HG03108 (cell line): ENCODE results near the gene AVEN.
"Not testable (repeated sequence)": the region's sequence is repeated elsewhere in the genome, so short reads cannot be mapped to it uniquely, and the experiment has no call there.

Experiments used
- ATAC-seq: cut with Tn5 transposase; IDR thresholded peaks from one replicate; pipeline ENCODE4 v1.9.1; 2021; ENCODE audit warnings: moderate library complexity; ENCODE audit not compliant: unreplicated experiment

AVEN gene

DNA sequence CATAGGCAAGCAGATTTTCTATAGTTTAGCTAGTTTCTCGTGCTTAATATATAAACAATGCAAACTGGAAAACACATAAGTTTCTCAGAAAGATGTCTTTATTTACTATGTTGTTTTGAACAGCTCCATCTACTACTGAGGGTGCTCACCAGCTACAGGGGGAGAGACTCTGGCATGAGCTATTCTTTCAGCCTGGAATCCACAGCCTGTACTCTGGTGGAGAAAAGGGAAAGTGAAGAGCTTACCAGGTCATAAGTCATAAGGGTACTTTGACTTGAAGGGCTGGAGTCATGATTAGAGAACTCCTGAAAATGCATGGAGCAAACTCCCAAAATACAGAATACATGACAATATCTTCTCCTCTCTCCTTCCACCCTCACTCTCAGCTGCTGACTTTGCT, 4.4 kb upstream of the AVEN start:
- ATAC-seq, result no peak

DNA sequence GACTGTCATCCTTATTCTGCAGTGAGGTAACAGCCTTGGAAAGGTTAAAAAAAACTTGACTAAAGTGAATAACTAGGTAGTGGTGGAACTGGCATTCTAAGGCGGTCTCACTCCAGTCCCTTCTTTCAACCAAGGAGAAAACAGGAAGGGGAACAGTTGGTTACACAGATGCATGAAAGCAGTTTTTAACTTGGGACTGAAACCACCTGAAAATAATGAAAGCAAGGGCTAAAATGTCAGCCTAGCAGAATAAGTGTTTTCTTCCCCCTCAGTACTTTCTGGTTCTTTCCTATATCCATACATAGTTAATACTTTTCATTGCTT, 748 bp upstream of the AVEN start:
- no peak for ATAC-seq

DNA sequence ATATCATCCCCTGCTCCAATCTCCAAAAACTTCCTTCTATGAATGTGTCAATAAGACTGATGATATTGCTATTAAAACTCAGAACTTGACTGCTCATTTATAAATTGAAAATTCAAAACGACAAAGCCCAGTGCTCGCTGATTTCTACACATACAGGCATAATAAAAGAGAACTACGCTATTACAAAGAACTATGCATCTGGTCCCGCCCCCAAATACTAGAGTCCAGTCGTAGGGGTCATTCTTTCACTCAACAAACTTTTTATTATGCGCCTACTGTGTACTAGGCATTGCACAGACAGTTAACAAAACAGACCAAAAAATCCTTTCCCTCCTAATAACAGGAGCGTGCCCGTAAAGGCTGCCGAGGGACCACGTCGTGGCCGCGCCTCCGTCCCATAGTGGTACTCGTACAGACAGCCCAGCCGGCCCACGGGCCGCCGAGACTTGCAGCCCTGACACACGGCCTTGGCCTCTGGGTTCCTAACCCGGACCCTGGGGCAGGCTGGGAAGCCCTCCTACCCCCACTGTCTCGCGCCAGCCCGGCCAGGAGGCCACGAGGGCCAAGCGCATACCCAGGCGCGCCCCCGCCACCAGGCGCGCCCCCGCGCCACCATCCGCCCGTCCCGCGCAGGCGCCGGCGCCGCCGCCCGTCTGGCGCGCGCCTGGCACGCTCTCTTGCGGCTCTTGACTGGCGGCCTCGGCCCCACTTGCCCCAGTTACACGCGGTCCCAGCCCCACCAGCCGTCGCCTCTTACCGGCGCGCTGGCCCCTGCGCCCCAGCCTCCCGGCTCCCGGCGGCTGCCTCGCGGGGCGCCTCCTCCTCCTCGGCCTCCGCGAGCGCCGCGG, 757 bp downstream of the AVEN start:
- peak; percentile 58 for ATAC-seq

DNA sequence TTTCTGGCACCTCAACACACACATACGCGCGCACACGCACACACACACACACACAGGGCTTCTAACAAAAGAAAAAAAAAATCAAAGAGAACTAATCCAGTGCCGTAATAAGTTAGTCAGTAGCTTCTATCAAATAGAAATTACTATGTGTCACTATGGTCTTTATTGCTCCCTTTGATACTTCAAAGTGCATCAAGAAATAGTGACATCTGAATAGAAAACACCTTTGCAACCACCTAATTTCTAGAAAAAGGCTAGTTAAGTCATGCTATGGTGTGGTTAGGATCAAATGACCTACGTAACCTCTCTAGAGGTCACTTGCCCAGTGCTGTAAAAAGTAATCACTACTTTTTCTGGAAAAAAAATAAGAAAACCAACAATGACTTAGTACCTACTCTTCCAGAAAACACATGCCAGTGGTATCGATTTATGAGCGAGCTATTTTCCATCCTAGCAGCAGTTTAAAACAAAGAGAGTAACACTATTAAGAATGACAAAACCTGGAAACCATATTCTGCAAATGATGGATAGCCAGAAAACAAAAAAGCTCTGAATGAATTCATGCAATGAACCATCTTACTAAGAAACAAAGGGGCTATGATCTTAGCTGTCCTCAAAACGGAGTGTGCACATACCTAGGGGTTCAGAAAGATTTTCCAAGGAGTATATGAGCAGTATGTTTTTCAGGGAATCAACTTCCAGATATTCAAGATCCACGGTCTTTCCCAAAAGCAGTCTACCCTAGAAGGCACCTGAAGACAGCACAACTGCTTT, 6.8 kb downstream of the AVEN start:
- no peak for ATAC-seq

DNA sequence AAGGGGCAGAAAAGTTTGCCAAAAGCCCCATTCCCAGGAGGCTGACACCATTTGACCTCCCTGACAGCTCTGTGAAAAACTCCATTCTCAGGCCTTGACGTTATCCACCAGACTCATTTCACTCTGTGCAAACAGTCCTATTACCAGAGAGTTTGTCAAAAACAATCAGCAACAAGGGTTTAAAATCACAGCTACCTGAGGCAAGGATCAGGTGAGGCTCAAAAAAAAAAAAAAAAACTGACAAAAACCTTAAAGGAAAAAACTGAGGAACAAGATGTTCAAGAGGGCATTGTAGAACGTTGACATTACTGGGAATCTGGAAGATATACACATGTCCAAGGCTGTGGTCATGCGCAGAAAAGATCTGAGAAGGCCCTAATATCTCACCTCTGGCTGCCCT, 11.4 kb downstream of the AVEN start:
- no peak for ATAC-seq

DNA sequence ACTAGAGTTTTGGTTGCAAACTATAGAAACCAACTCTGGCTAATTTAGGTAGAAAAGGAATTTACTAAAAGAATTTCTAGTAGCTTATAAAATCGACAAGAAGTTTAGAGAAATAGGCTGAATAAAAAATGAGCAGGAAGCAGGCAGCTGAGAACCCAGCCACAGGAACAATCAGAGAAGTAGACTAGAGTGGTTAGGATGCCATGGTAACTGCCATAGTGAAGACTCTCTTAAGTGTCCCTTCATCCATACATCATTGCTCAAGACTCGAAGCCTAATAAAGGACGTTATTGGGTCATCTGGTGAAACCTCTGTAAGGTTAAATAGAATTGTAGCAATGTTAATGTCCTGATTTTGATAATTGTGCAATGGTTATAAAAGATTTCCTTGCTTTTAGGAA, 13.8 kb downstream of the AVEN start:
- no peak for ATAC-seq

DNA sequence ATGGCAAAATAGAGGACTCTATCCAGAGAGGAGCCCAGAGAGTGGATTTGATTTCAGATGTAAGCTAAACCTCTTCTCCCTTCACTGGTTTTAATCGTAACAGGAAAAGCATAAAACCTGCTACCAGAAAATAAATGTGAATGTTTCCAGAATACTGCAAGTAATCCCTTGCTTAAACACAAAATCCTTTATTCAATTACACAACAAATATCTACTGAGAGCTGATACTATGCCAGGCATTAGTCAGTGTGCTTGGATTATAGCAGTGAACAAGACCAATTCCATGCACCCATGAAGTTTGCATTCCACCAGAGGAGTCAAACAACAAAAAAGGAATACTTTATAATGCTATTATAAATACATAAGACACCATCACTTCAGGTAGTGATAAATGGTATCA, 15.1 kb downstream of the AVEN start:
- ATAC-seq, result no peak

DNA sequence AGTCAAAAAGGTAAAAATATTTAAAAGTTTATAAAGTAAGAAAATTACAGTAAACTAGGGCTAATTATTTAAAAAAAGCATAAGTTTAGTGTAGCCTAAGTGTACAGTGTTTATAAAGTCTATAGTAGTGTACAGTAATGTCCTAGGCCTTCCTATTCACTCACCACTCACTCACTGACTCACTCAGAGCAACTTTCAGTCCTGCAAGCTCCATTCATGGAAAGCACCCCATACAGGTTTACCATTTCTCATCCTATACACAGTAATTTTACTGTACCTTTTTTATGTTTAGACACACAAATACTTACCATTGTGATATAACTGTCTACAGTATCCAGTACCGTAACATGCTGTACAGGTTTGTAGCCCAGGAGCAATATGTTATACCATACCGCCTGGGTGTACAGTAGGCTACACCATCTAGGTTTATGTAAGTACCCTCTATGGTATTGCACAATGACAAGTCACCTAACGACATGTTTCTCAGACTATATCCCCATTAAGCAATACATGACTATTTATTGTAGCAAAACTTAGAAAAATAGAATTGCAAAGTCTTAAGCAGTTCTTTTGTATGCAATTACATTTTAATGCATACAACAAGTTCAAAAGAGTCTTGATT, 19.5 kb downstream of the AVEN start:
- no peak for ATAC-seq

DNA sequence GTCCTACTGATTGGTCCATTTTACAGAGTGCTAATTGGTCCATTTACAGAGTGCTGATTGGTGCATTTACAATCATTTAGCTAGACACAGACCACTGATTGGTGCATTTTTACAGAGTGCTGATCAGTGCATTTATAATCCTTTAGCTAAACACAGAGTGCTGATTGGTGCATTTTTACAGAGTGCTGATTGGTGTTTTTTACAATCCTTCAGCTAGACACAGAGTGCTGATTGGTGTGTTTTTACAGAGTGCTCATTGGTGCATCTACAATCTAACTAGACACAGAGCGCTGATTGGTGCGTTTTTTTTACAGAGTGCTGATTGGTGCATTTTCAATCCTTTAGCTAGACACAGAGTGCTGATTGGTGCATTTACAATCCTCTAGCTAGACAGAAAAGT, 20.3 kb downstream of the AVEN start:
- ATAC-seq, result not testable (repeated sequence)

DNA sequence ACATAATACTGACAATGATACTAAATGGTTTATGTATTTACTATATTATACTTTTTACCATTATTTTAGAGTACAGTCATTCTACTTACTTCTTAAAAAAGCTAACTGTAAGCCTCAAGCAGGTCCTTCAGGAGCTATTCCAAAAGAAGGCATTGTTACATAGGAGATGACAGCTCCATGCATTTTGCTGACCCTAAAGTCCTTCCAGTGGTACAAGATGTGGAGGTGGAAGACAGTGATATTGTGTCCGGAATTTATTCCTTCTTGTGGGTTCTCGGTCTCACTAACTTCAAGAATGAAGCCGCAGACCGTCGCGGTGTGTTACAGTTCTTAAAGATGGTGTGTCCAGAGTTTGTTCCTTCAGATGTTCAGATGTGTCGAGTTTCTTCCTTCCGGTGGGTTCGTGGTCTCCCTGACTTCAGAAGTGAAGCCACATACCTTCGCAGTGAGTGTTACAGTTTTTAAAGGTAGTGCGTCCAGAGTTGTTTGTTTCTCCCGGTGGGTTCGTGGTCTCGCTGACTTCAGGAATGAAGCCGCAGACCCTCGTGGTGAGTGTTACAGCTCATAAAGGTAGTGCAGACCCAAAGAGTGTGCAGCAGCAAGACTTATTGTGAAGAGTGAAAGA, 20.9 kb downstream of the AVEN start:
- no peak for ATAC-seq

DNA sequence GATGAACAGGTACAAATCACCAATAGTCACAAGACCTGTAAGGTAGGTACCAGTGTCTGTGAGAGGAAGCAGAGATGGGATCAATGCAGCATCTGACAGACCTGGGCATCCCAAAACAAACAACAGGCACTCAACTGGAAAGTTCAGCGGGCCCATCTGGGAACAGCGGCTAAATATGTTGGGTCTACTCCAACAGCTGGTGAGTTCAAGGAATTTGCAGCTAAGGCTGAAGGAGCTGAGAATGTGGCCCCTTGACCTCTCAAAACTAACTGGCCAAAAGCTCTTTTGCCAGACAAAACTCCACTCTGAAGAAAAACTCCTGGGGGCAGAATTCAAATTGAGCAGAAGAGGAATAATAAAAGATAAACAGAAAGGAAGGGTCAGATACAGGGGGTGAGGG, 24.4 kb downstream of the AVEN start:
- ATAC-seq, result no peak

DNA sequence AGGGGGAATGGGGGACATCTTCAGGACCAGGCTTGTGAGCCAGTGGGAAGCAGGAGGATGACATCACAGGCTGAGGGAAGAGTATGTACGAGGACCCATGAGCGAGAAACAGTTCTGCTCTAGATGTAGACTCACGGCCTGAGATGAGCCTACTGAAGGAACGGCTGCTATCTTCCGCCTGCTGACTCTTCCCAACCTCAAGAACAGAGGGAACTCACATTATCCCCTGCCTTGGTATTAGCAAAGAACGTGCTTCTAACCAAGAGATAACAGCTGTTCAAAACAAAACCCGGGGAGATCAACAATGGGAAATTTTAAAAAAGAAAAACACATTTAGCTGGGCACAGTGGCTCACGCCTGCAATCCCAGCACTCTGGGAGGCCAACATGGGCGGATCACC, 25.3 kb downstream of the AVEN start:
- ATAC-seq, result no peak

DNA sequence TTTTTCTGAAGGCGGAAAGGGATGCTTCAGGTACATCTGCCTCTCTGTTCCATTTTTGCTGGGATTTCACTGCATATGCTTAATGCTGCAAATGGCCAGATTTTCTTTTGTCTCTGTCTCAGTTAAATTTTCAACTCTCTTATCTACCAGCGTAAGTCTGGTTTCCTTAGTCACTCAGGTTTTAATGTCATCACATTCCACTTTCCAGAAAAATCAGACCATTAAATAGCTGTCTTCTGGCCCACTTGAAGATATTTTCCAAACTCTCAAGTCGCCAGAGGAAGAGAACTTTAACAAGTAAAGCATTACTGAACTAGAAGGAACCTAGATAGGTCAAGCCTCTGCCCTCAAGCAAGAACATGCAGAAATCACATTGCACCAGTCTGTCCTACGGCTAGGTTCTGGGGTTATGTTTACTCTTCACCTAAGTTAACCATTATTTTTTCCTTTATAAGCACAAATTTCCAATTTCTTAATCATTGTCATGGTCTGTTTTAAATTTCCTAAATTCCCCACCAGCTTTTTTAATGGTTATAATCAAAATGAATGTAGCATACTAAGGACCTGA, 26.5 kb downstream of the AVEN start:
- no peak for ATAC-seq

DNA sequence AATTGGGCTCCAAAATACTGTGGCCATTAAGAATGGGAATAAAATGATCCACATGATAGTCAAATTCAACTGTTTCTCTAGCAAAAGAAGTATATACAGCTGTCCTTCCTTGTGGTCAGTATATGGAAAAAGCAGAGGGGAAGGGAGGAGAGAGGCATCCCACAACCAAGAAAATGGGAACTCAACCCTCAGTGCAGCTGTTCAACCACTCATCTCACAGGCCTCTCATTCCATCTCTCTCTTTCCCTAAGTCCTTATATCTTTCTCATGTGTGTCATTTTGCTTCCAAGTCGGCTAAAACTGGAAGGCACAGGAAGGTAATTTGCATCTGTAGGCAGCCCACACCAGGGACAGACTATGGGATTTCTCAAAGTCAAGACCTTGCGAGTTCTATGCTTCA, 27.5 kb downstream of the AVEN start:
- no peak for ATAC-seq

DNA sequence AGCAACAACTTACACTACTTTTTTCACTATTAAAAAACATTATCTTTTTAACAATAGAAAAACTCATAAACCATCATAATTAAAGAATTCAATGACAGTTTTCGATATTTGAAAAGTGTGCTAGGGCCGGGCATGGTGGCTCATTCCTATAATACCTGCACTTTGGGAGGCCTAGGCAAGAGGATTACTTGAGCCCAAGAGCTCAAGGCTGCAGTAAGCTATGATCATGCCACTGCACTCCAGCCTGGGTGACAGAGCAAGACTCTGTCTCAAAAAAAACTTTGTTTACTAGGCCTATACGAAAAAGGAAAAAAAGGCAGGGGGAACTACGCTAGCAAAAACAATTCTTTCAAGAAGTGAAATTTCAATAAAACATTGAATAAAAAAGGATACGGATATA, 28.1 kb downstream of the AVEN start:
- ATAC-seq, result no peak

DNA sequence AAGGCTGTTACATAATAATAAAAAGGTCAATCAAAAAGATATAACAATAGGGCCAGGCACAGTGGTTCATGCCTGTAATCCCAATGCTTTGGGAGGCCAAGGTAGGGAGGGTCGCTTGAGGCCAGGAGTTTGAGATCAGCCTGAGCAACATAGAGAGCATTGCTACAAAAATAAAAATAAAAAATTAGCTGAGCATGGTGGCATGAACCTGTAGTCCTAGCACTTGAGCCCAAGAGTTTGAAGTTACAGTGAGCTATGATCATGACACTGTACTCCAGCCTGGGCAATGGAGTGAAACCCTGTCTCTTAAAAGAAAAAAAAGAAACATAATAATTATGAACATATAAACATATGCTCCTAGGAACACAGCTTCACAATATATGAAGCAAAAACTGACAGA, 29.3 kb downstream of the AVEN start:
- ATAC-seq, result no peak

DNA sequence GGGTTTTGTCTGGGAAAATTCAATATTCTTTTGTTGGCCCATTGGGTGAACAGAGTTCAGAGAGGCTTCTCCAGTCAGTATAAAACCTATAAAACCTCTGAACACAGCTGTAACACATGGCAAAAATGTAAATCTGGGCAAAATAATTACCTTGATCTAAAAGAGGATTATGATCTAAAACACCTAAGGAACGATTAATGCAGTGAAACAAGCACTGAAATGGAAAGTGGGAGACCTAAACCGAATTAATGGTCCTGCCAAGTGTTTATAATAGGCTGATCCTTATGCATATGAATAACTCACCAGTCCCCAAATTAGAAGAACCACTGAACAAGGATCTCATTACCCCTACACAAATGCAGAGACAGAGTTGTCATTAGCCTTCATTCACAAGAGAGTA, 32.6 kb downstream of the AVEN start:
- no peak for ATAC-seq

DNA sequence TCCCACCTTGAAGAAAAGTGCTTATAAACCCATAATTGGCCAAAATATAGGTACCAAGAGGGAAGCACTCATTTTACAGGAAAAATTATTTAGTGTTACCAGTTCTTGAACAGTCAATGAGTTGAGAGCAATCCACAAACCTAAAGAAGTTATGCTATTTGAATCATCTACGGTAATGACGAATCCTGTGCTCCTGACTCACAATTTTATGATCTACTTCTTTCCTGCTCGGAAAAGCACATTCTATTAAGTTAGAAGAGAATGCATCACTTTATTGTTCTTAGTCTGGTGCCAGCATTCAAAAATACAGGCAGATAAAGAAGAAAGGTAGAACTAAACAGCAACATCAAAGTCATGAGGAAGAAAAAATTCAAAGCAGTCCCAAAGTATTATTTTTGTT, 37.5 kb downstream of the AVEN start:
- ATAC-seq, result no peak

DNA sequence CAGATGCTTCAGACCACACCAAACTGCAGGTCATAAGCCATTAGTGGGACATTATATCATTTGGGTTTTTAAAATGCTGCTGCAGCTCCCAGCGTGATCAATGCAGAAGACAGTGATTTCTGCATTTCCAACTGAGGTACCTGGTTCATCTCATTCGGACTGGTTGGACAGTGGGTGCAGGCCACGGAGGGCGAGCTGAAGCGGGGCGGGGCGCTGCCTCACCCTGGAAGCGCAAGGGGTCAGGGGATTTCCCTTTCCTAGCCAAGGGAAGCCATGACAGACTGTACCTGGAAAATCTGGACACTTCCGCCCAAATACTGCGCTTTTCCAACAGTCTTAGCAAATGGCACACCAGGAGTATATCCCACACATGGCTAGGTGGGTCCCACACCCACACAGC, 43.3 kb downstream of the AVEN start:
- not testable (repeated sequence) for ATAC-seq

DNA sequence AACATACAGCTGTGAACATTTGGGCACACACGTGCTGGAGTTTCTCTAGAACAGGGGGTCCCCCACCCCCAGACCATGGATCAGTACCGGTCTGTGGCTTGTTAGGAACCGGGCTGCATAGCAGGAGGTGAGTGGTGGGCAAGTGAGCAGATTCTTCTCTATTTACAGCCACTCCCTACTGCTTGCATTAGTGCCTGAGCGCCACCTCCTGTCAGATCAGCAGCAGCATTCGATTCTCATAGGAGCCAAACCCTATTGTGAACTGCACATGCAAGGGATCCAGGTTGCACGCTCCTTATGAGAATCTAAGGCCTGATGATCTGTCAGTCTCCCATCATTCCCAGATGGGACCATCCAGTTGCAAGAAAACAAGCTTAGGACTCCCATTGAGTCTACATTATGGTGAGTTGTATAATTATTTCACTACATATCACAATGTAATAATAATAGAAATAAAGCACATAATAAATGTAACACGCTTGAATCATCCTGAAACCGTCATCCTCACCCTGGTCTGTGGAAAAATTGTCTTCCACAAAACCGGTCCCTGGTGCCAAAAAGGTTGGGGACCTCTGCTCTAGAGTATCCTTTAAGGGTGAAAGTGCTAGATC, 44.9 kb downstream of the AVEN start:
- ATAC-seq, result no peak

DNA sequence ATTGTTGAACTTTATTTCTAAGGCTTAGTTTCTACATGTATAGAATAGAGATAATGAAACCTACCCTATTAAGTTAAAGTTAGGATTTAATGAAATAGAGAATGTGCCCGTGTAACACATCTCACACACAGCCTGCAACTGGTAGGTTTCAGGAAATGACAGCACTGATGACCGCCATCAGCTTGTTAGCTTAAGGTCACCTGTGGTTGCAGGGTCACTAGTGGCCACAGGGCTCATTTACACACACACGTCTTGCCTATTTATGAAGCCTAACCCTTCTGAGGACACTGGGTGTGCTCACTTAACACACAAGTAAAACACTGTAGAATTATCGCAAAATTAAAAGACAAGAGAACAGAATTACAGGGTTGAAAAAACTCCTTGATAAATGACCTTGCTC, 50.6 kb downstream of the AVEN start:
- ATAC-seq, result no peak
